ENCODE measurements around the gene RHOA. TPM values are rescaled to one million over a fixed set of nuclear protein-coding genes. Genes with fewer than 3 reads are reported as not detected.
"Not testable (repeated sequence)": the region's sequence is repeated elsewhere in the genome, so short reads cannot be mapped to it uniquely, and the experiment has no call there.

Gene RHOA
- total RNA-seq, 1 donor from 2014 or later = 501 TPM

- TF ChIP-seq, protein P1, sequence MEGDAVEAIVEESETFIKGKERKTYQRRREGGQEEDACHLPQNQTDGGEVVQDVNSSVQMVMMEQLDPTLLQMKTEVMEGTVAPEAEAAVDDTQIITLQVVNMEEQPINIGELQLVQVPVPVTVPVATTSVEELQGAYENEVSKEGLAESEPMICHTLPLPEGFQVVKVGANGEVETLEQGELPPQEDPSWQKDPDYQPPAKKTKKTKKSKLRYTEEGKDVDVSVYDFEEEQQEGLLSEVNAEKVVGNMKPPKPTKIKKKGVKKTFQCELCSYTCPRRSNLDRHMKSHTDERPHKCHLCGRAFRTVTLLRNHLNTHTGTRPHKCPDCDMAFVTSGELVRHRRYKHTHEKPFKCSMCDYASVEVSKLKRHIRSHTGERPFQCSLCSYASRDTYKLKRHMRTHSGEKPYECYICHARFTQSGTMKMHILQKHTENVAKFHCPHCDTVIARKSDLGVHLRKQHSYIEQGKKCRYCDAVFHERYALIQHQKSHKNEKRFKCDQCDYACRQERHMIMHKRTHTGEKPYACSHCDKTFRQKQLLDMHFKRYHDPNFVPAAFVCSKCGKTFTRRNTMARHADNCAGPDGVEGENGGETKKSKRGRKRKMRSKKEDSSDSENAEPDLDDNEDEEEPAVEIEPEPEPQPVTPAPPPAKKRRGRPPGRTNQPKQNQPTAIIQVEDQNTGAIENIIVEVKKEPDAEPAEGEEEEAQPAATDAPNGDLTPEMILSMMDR (IDR thresholded peaks at IDR 0.05; ENCODE audit: insufficient read depth, low read length, poor library complexity, severe bottlenecking) = no peak
- Histone ChIP-seq H3K27me3 (ENCODE audit: control insufficient read depth, insufficient read depth, low read length) (no peaks in the 10 kb centered on the region), H3K36me3 (ENCODE audit: control insufficient read depth, insufficient read depth, low read length) (no peaks in the 10 kb centered on the region), H3K4me3 (ENCODE audit: low read depth, low read length) (peak overlapping the region; percentile 89)
- no peak for DNase-seq (ENCODE audit: low read depth)
These were observed 72.2 kb downstream of the RHOA start for GRCh38 chr3:49339581-49339940.

GRCh38 chr3:49333916-49334633 is 77.7 kb downstream of the RHOA start:
- Histone ChIP-seq H3K36me3 (ENCODE audit: control insufficient read depth, insufficient read depth, low read length) (no peaks in the 10 kb centered on the region), H3K4me3 (ENCODE audit: low read depth, low read length) (no peak overlapping the region), H3K27me3 (ENCODE audit: control insufficient read depth, insufficient read depth, low read length) (no peaks in the 10 kb centered on the region)
- TF ChIP-seq, protein P1 (IDR thresholded peaks at IDR 0.05; ENCODE audit: insufficient read depth, low read length, poor library complexity, severe bottlenecking) = no peak
- DNase-seq (ENCODE audit: low read depth) = no peak

DNA sequence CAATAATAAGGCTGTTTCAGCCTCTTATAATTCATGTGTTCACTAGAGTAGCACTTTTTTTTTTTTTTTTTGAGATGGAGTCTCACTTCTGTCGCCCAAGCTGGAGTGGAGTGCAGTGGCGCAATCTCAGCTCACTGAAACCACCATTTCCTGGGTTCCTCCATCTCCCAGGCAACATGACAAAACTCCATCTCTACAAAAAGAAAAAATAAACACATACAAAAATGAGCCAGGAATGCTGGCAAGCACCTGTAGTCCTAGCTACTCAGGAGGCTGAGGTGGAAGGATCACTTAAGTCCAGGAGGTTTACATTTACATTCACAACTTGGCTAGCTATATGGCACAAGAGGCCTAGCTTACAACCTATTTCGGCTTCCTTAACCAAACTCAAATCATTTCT is 78.7 kb downstream of the RHOA start:
- no peaks in the 10 kb centered on the region for H3K27me3 ChIP-seq (ENCODE audit: control insufficient read depth, insufficient read depth, low read length)
- no peak for DNase-seq (ENCODE audit: low read depth)
- H3K36me3 ChIP-seq (ENCODE audit: control insufficient read depth, insufficient read depth, low read length) = no peaks in the 10 kb centered on the region
- TF ChIP-seq, protein P1 (IDR thresholded peaks at IDR 0.05; ENCODE audit: insufficient read depth, low read length, poor library complexity, severe bottlenecking) = no peak
- no peak overlapping the region for H3K4me3 ChIP-seq (ENCODE audit: low read depth, low read length)

- no peaks in the 10 kb centered on the region for H3K36me3 ChIP-seq (ENCODE audit: control insufficient read depth, insufficient read depth, low read length)
- DNase-seq (ENCODE audit: low read depth) = no peak
- no peaks in the 10 kb centered on the region for H3K27me3 ChIP-seq (ENCODE audit: control insufficient read depth, insufficient read depth, low read length)
- TF ChIP-seq, protein P1 (IDR thresholded peaks at IDR 0.05; ENCODE audit: insufficient read depth, low read length, poor library complexity, severe bottlenecking) = no peak
- no peak overlapping the region for H3K4me3 ChIP-seq (ENCODE audit: low read depth, low read length)
These were observed 82.6 kb downstream of the RHOA start for GRCh38 chr3:49329186-49329585.

DNA sequence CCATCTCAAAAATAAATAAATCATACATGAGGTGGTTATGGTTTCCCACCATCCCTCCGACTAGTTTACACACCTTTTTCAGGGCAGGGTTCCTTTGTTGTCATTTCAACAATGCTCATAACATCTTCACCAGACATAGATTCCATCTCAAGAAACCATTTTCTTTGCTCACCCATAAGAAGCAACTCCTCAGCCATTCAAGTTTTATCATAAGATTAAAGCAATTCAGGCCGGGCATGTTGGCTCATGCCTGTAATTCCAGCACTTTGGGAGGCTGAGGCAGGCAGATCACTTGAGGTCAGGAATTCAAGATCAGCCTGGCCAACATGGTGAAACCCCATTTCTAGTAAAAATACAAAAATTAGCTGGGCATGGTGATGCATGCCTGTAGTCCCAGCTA is 83.4 kb downstream of the RHOA start:
- DNase-seq (ENCODE audit: low read depth); H3K36me3 ChIP-seq (ENCODE audit: control insufficient read depth, insufficient read depth, low read length); H3K4me3 ChIP-seq (ENCODE audit: low read depth, low read length): not testable (repeated sequence)

DNA sequence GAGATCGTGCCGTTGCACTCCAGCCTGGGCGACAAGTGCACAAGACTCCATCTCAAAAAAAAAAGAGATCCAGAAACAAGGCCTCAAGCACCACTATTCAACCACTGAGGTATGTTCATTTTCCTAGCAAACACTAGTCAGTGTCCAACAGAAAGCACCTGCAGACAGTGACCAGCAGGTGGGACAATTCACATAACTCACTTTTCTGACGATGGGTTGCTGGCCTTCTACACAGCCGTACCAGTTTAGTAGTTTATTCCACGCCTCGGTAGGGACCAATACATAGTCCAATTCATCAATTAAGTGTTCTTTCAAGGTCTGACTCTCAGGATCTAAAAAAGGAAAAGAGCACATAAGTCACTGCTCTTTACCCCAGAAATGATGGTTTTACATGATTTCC is 84.3 kb downstream of the RHOA start:
- DNase-seq (ENCODE audit: low read depth) = no peak
- H3K27me3 ChIP-seq (ENCODE audit: control insufficient read depth, insufficient read depth, low read length) = no peaks in the 10 kb centered on the region
- no peak overlapping the region for H3K4me3 ChIP-seq (ENCODE audit: low read depth, low read length)
- TF ChIP-seq, protein P1 (IDR thresholded peaks at IDR 0.05; ENCODE audit: insufficient read depth, low read length, poor library complexity, severe bottlenecking) = peak; percentile 31
- no peaks in the 10 kb centered on the region for H3K36me3 ChIP-seq (ENCODE audit: control insufficient read depth, insufficient read depth, low read length)

More for the DNA sequence above, 83.4 kb downstream of the RHOA start:
- H3K27me3 ChIP-seq (ENCODE audit: control insufficient read depth, insufficient read depth, low read length) = not testable (repeated sequence)

Measured in kidney epithelial cell (primary cell).